HG03039 (cell line): ENCODE results near the gene CEP192.
"Not testable (repeated sequence)": the region's sequence is repeated elsewhere in the genome, so short reads cannot be mapped to it uniquely, and the experiment has no call there.

Source experiments
- ATAC-seq: cut with Tn5 transposase; IDR thresholded peaks from one replicate; pipeline ENCODE4 v1.9.1; 2021; ENCODE audit warnings: mild to moderate bottlenecking, moderate library complexity; ENCODE audit not compliant: unreplicated experiment

CEP192 gene, protein sequence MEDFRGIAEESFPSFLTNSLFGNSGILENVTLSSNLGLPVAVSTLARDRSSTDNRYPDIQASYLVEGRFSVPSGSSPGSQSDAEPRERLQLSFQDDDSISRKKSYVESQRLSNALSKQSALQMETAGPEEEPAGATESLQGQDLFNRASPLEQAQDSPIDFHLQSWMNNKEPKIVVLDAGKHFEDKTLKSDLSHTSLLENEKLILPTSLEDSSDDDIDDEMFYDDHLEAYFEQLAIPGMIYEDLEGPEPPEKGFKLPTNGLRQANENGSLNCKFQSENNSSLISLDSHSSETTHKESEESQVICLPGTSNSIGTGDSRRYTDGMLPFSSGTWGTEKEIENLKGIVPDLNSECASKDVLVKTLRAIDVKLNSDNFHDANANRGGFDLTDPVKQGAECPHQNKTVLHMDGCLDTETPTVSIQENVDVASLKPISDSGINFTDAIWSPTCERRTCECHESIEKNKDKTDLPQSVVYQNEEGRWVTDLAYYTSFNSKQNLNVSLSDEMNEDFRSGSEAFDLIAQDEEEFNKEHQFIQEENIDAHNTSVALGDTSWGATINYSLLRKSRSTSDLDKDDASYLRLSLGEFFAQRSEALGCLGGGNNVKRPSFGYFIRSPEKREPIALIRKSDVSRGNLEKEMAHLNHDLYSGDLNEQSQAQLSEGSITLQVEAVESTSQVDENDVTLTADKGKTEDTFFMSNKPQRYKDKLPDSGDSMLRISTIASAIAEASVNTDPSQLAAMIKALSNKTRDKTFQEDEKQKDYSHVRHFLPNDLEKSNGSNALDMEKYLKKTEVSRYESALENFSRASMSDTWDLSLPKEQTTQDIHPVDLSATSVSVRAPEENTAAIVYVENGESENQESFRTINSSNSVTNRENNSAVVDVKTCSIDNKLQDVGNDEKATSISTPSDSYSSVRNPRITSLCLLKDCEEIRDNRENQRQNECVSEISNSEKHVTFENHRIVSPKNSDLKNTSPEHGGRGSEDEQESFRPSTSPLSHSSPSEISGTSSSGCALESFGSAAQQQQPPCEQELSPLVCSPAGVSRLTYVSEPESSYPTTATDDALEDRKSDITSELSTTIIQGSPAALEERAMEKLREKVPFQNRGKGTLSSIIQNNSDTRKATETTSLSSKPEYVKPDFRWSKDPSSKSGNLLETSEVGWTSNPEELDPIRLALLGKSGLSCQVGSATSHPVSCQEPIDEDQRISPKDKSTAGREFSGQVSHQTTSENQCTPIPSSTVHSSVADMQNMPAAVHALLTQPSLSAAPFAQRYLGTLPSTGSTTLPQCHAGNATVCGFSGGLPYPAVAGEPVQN (N-terminal part only)

DNA sequence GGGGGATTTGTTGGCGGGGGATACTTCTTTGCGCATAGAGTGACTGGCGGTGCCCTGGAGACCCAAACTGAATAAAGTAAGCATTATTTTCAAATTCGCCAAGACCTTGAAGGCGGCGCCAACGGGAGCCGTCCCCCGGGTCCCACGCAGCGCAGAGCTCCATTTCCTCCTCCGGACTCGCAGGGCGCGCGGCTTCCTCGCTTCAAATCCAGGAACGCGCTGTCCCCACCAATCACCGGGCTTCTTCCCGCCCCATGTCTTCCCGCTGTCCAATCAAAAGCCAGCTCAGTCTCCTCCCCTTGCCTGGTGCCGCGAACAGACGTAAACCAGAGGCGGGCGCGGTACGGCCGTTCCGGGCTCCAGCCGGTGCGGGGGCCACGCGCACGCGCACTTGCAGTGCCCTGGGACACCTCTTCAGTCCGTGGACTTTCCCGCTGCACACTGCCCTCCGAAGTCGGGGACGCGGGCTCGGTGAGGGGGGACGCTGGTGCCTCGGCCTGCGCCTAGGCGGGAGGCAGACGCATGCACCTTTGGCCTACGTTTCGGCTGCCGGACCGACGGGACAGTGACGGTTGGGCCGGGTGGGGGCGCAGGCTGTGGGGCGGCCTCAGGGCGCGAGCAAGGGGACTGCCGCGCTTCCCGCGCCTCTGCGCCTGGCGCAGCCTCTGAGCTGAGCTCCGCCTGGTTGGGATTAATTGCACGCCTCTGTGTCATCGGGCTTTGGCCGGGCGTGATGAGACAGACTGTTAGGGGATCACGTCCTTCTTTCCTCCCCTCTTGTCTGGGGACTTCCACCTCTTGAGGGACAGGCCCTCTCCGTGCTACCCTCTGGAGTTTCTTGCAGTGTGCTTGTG lies at the start of gene CEP192:
Gene CEP192, plus strand, starts transcription at position 396 of the 854 bp plus-strand sequence. CDS start 8,063 bp downstream, outside the sequence.
- ATAC-seq = peak; percentile 86

DNA sequence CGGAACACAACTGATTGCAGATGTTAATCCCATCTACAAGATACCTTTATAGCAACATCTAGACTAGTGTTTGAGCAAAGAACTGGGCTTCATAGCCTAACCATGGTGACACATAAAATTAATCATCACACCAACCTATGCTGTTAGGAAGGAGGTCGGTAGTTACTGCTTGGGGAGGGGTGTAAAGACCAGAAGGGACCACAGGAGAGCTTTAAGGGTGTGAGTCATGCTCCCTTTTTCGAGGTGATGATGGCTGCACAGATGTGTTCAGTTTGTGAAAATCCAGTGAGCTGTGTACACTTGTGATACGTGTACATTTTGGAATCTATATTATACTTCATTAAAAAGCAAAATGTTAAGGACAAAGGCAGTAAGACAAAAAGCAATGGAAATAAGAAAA lies 47.9 kb upstream of the CEP192 start:
- no peak for ATAC-seq

DNA sequence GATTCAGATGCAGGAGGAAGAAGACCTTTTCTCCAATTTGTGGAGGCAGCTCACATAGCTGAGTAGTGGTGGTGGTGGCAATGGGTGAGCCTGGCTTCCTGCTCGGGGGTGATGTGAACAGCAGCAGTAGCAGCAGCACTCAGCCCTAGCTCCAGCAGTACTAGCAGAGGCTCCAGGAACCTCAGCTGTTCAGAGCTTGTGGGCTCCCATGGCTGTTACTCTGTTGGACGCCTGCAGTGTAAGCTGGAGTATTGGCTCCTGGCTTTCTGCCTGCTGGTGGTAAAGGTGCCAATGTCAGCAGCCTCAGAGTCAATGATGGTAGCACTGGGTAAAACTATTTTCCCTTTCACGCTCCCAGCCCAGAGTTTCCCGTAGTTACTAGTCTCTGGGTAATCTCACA lies 46.5 kb upstream of the CEP192 start:
- no peak for ATAC-seq

DNA sequence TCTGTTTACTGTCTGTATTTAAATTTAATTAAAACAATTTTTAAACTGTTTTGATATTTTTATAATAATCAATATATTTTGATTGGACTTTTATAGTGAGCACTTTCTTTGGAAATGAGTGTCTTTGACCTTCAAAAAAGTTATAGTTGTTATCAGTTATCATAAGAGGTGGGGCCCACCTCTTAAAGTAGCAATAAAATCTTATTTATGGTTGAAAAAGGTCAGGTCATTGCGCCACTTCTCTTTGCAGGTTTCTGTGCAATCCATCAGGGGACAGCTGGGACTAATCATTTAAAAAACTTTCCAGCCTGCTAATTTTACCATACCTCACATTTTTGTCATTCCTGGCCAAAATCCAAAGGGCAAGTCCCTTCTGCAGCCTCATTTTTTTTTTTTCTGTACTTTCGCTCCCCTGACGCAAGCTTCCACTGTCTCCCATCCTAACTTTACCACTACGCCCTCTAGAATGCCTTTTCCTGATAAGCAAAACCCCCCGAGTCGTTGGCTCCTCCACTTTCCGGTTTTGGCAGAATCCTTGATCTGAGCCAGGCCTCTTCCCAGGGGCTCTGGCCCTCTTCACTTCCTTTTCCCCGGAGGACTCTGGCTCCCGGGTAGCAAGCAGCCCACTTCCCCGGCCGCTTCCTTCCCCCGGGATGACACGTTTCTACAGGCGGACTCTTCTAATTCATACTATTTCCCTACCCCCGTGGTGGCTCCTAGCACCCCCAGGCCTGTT lies 44.4 kb upstream of the CEP192 start:
- peak; percentile 0 for ATAC-seq

DNA sequence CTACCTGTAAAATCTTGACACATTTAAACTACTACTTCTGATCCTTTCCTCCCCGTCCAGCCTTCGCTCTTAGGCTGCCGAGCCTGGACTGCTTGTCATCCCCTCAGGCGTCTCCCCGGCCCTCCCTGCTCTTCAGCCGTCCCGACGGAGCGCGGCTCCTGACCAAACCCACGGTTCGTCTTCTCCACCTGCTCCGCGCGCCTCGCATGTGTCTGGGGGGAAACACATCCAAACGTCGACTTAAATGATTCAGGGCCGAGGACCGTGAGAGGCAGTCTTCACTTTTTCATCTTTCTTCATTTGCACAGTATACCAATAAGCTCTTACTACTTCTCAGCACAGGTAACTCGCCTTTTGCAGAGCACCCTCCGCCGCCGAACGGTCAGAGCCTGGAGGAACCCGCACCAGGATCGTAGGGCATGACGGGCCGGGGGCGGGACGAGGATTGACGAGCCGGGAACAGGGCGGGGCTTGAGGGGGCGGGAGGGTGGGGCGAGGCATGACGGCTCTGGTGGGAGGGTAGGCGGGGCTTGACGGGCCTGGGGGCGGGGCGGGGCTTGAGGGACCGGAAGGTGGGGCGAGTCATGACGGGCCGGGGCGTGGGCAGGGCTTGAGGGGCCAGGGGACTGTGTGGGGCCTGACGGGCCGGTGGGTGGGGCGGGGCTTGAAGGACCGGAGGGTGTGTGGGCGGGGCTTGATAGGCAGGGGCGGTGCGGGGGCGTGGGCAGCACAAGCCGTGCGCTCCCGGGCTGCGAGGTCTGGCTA lies 43.7 kb upstream of the CEP192 start, which contains the start of gene SEH1L:
Gene SEH1L, plus strand, starts transcription at position 727 of the 765 bp plus-strand sequence. CDS start 111 bp downstream, outside the sequence.
- peak; percentile 79 for ATAC-seq

DNA sequence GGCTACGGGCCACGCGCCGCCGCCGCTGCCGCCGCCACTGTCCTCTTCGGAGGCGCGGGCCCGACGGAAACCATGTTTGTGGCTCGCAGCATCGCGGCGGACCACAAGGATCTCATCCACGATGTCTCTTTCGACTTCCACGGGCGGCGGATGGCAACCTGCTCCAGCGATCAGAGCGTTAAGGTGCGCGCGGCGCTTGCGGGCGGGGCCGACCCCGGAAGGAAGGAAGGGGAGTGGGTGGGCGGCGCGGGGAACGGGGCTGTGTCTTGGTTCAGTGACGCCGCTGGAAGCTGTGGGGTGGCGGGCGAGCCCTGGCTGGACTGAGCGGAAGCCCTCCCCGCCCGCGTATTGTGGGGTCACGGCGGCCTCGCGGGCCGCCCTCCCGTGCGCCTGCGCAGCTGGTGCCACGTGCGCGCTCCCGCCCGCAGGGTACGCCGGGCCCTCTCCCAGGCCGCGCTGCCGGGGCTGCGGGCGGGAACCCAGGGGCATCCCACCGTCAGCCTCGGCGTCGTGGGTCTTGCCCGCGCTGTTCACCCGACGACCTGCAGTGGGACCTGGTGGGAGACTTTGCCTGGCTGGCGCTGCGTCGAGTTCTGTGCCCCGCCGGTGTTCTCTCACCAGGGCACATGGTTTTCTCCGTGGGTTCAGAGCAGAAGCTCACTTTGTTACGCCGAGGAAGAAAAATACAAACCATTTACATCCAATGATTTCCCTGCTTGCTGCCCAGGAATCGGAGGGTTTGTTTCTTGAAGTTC lies 42.9 kb upstream of the CEP192 start:
- ATAC-seq = peak; percentile 76

DNA sequence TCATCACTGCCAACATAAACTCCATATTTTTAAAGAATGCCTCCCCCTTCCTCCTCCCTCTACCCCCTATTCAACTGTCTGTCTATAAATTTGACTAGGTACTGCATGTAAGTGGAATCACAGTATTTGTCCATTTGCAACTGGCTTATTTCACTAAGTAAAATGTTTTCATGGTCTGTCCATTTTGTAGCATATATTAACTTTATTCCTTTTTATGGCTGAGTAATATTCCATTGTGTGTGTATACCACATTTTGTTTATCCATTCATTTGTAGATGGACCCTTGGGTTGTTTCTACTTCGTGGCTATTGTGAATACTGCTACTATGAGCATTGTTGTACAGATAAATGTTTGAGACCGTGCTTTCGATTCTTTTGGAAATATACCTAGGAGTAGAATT lies 32.7 kb upstream of the CEP192 start:
- ATAC-seq = no peak

DNA sequence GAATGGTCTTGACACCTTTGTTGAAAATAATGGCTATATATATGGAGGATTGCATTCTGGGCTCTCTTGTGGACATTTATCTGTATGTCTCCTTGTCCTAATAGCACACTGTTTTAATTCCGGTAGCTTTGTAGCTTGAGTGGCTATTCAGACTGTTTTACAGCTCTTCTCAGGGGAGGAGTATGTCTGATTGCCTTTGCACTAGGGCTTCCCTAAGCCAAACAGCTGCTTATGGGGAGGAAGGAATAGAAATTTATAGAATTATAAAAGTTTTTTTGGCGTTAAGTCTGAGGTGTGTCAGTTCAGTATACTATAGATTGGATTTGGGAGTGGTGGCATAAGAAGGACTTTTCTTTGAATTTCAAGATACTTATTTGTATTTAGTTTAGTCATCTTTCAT lies 30.8 kb upstream of the CEP192 start:
- ATAC-seq = no peak

DNA sequence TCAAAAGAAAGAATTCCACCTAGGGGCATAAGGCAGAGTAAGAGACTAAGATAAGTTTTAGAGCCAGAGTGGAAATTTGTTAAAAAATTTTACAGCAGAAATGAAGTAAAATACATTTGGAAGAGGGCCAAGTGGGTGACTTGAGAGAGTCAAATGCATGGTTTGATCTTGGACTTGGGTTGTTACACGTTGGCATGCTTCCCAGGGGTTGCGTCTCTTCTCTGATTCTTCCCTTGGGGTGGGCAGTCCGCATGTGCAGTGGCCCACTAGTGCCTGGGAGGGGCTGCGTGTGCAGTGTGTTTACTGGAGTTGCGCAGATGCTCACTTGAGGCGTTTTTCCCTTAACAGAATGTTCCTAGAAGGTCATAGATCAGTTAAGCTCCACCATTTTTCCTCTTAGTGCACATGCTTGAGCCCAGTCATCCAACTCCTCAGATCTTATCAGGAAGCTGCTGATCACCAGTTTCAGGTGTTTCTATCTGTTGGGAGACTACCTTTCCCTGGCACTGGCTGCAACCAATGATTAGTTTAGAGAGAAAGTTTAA lies 30.2 kb upstream of the CEP192 start:
- ATAC-seq = no peak

DNA sequence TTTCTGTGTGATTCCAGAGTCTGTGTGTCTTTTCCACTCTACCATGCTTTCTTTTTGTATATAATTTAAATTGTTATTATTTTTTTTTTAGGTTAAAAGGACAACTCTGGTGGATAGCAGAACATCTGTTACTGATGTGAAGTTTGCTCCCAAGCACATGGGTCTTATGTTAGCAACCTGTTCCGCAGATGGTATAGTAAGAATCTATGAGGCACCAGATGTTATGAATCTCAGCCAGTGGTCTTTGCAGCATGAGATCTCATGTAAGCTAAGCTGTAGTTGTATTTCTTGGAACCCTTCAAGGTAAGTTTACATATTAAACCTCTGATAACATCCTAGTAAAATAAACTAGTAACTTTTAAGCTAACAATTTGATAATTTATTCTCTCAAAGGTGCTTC lies 28.1 kb upstream of the CEP192 start:
- no peak for ATAC-seq

DNA sequence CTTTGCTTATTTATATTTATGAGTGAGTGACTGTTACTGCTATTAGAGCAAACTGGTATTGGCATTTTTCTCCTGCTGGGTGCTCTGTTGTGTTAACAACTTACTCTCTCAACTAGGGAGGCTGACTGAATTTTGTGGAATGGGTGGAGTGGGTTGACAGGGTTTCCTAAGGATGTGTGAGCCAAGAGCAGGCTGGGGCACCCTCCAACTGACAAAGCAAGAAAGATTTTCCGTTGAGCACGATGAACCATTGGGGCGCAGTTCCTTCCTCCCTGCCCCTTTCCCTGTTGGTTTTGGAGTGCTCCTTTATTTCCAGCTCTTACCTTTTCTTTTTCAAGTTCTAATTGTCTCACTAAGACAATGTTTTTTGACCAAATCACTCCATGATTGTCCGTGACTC lies 23.0 kb upstream of the CEP192 start:
- ATAC-seq = no peak

DNA sequence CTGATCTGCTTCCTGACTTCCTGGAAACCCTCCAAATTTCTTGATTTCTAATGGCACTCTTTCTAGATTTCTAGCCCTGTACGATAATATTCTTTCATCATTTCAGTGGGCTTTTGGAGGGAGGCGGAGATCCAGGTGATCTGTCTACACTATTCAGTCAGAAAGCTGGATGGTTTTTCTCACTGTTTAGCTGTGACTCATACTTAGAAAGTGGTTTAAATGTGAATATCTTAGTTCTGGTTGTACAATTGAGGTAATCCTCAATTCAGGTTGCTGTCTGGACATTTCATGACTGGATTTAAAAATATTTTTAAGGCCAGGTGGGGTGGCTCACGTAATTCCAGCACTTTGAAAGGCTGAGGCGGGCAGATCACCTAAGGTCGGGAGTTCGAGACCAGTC lies 22.5 kb upstream of the CEP192 start:
- ATAC-seq = no peak

DNA sequence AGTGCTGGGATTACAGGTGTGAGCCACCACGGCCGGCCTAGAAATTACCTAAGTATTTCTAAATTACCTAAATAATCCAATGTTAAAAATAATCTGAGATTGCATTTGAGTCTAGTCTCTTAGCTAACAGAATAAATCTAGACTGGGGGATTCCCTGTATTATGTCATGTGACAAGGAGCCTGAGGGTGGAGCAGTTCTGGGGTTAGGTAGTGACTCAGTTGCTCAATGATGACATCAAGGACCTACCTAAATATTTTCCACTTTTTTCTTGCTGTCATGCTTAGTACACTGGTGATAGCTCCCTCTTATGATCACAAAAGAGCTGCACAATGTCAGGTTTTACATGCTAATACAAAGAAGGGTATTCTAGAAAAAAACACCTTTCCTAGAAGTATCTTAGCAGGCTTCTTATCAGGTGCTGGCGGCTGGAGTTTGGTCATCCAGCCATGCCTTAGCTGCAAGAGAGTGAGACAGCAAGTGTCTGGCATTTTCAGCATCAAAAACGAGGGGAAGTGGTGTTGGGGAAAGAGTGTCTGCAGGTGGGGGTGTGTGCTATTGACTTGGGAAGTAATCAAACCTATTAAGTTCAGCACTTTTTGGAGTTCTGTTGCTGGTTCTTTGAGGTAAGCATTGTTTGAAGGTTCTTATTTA lies 17.5 kb upstream of the CEP192 start:
- no peak for ATAC-seq

DNA sequence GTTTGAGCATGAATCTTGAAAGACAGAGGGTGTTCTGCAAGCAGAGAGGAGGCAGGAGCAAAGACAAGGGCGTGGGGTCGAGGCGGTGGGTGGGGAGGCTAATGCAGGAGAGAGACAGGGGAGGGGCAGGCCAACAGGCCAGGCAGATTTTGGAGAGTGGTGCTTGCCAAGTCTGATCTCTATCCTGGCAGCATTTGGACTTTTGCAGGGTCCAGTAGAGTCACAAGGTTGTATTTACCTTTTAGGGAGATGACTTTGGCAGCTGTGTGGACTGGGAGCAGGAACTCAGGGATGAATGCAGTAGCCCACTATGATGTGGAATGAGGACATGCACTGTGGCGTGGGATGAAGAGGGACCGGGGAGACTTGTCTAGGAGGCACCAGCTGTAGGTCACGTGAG lies 15.7 kb upstream of the CEP192 start:
- no peak for ATAC-seq

DNA sequence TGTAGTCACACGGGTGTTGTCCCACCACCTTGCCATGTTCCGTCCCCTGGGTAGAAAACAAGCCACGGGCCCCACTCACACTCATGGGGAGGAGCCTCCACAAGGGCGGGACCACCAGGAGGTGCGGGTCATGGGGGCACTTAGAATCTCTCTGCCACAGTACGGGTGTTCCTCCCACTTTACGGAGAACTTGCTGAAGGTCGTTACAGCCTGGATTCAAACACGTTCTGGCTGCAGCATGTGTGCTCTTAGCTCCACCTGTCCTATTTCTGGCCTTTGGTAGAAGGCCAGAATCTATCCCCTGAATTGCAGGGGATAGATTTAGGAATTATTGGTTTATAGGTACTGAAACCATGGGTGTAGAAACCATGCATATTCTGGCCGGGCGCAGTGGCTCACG lies 14.9 kb upstream of the CEP192 start:
- no peak for ATAC-seq

DNA sequence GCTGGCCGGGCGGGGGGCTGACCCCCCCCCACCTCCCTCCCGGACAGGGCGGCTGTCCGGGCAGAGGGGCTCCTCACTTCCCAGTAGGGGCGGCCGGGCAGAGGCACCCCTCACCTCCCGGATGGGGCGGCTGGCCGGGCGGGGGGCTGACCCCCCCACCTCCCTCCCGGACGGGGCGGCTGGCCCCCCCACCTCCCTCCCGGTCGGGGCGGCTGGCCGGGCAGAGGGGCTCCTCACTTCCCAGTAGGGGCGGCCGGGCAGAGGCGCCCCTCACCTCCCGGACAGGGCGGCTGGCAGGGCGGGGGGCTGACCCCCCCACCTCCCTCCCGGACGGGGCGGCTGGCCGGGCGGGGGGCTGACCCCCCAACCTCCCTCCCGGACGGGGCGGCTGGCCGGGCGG lies 11.1 kb upstream of the CEP192 start:
- ATAC-seq = not testable (repeated sequence)
